HepG2 (cell line): ENCODE measurements around the gene C19orf85. TPM values are rescaled to one million over a fixed set of nuclear protein-coding genes. Genes with fewer than 3 reads are reported as not detected.

ENCODE experiments used
- ATAC-seq: fragments of 200-7000 bp; cut with Tn5 transposase; 3 replicates; pipeline ENCODE4 v1.9.1; 2020; ENCODE audit warnings: mild to moderate bottlenecking, moderate library complexity
- BruUV-seq: library from RNA; stranded (reverse); fragments of 400-500 nt; replicated peaks from 2 replicates; lab custom pipeline; 2021; lab: Mats Ljungman, UMichigan
- CTCF ChIA-PET: fragments of 300-600 bp; formaldehyde crosslinking; extraction: SDS; loops from one replicate; lab custom pipeline; 2021; ENCODE audit warnings: low total read pairs, inconsistent platforms, low intra/inter-chr PET ratio; lab: Yijun Ruan, JAX
- POLR2A ChIA-PET: fragments of 350-600 bp; sonication (Branson Sonifier 250); formaldehyde crosslinking; loops from one replicate; lab custom pipeline; 2020; ENCODE audit warnings: antibody characterized with exemption, inconsistent platforms; lab: Yijun Ruan, JAX
- DNase-seq: peaks from one replicate; pipeline ENCODE4 v3.0.0-alpha.2; 2015; ENCODE audit warnings: low spot score
- FAIRE-seq: peaks from 3 replicates; lab custom pipeline; 2011; peaks lifted over from hg19 to GRCh38; lab: Jason Lieb, UNC
- H2AFZ ChIP-seq: one replicate; pipeline ENCODE4 v1.6.1; 2011; ENCODE audit warnings: low read length, inconsistent platforms
- H3K27ac ChIP-seq: fragments of 300-600 bp; 3 replicates; pipeline ENCODE4 v1.8.0; 2011; ENCODE audit warnings: mixed run types, mild to moderate bottlenecking, mixed read lengths, low read length, inconsistent platforms; ENCODE audit not compliant: insufficient read depth; ENCODE audit errors: extremely low read length
- H3K27me3 ChIP-seq, 2 experiments: fragments of 200-600 bp in 1 of 2; 2 replicates in 1 of 2; 3 replicates in 1 of 2; pipeline versions ENCODE4 v1.6.0 to v1.8.0; 2011; ENCODE audit warnings: low read length in 2 of 2, mild to moderate bottlenecking in 2 of 2, moderate library complexity in 2 of 2, inconsistent platforms in 1 of 2; ENCODE audit not compliant: insufficient read depth in 2 of 2, control insufficient read depth in 1 of 2
- H3K36me3 ChIP-seq, 2 experiments: fragments of 200-600 bp in 1 of 2; replicated peaks in 1 of 2; 2 replicates in 1 of 2; 3 replicates in 1 of 2; pipeline versions ENCODE4 v1.5.1 to v1.8.0; 2011; ENCODE audit warnings: low read length in 2 of 2, inconsistent platforms in 1 of 2; ENCODE audit not compliant: insufficient read depth in 2 of 2, control insufficient read depth in 1 of 2
- H3K4me1 ChIP-seq: 2 replicates; pipeline ENCODE4 v1.5.1; 2012; ENCODE audit warnings: low read length, inconsistent platforms; ENCODE audit not compliant: insufficient read depth
- H3K4me2 ChIP-seq: 2 replicates; pipeline ENCODE4 v1.6.0; 2011; ENCODE audit warnings: low read depth, low read length, inconsistent platforms
- H3K4me3 ChIP-seq, 3 experiments: fragments of 200-600 bp in 1 of 3; sonication (generic), shearing (Covaris generic) in 1 of 3; replicated peaks in 1 of 3; 2 replicates each; pipeline ENCODE4 v1.5.1; 2011 to 2016; ENCODE audit warnings: low read length in 3 of 3, inconsistent platforms in 2 of 3, low read depth in 2 of 3, mild to moderate bottlenecking in 2 of 3, control low read depth in 1 of 3, mixed read lengths in 1 of 3; ENCODE audit not compliant: insufficient read depth in 1 of 3
- H3K79me2 ChIP-seq: one replicate; pipeline ENCODE4 v1.6.1; 2011; ENCODE audit warnings: low read length, inconsistent platforms; ENCODE audit not compliant: insufficient read depth
- H3K9ac ChIP-seq: 2 replicates; pipeline ENCODE4 v1.6.0; 2011; ENCODE audit warnings: mild to moderate bottlenecking, low read depth, low read length, inconsistent platforms; ENCODE audit not compliant: insufficient read depth
- H3K9me3 ChIP-seq: 2 replicates; pipeline ENCODE4 v1.5.1; 2012; ENCODE audit warnings: mild to moderate bottlenecking, low read length
- H4K20me1 ChIP-seq: 2 replicates; pipeline ENCODE4 v1.6.0; 2011; ENCODE audit warnings: inconsistent platforms, mild to moderate bottlenecking, low read length, moderate library complexity; ENCODE audit not compliant: insufficient read depth
- HDAC6 ChIP-seq: fragments of 200-600 bp; sonication (generic); IDR thresholded peaks from 2 replicates; pipeline ENCODE4 v1.7.0; 2017; ENCODE audit warnings: mild to moderate bottlenecking, antibody characterized with exemption, low read length, low read depth
- PAF1 ChIP-seq: IDR thresholded peaks from 2 replicates; pipeline ENCODE4 v1.6.1; 2016; ENCODE audit warnings: missing genetic modification reagents, missing compliant biosample characterization
- ZBTB49 ChIP-seq: sonication (generic); formaldehyde crosslinking; IDR thresholded peaks from 2 replicates; pipeline ENCODE4 v1.4.0; 2020; ENCODE audit warnings: missing genetic modification reagents, borderline replicate concordance
- ZNF12 ChIP-seq: sonication (generic); formaldehyde crosslinking; IDR thresholded peaks from 2 replicates; pipeline ENCODE4 v1.5.0; 2020; ENCODE audit warnings: missing genetic modification reagents
- ZNF768 ChIP-seq: sonication (generic); formaldehyde crosslinking; IDR thresholded peaks from 2 replicates; pipeline ENCODE4 v1.4.0; 2020; ENCODE audit warnings: missing genetic modification reagents
- WGBS: methylation state at CpG from one replicate; pipeline ENCODE4 v1.1.6; 2017; ENCODE audit warnings: low lambda C conversion rate; 5-methylcytosine and 5-hydroxymethylcytosine counted together
- in situ Hi-C: cut with HindIII; loops from 2 replicates; pipeline ENCODE4 v1.10.0; 2017; ENCODE audit warnings: low pct_unique_long_range_greater_than_20kb; ENCODE audit not compliant: extremely low pct_ligation_motif_present
- intact Hi-C: fragments of 100-400 bp; cut with micrococcal nuclease; formaldehyde crosslinking; loops from one replicate; pipeline ENCODE4 v1.10.0; 2022; ENCODE audit not compliant: unreplicated experiment
- polyA plus RNA-seq, 8 experiments: library from polyadenylated mRNA; depleted of rRNA in 3 of 8; stranded (reverse) in 7 of 8; unstranded in 1 of 8; fragments of >200 nt; fragmentation: Illumina TruSeq in 4 of 8; extraction: Trizol in 4 of 8; gene quantifications; 2 replicates each; pipeline versions ENCODE4 v1.2.1 to v1.2.3, GENCODE V29; 2011 to 2016; ENCODE audit warnings: low read depth in 4 of 8, missing spikeins in 1 of 8, mixed read lengths in 1 of 8; ENCODE audit not compliant: insufficient read depth in 1 of 8
- total RNA-seq, 5 experiments: library from RNA; depleted of rRNA; stranded (reverse); fragments of >200 nt; fragmentation: Illumina TruSeq; extraction: Trizol; gene quantifications; 2 replicates each; pipeline ENCODE4 v1.2.3, GENCODE V29; 2016; ENCODE audit warnings: low read depth in 1 of 5

C19orf85 gene
- total and polyA plus RNA-seq, 2 of the 13 experiments (the other 11 are each of a cell fraction or from before 2014, with no cell fraction given) = not detected

GRCh38 chr19:55426042-55426441 is 38.5 kb downstream of the C19orf85 start (continued):
- TF ChIP-seq ZNF768 (no peak), ZBTB49 (CRISPR knock-in tag) (no peak)

- DNase-seq = no peak
- Histone ChIP-seq H3K9me3 (no peaks in the 10 kb centered on the region), H3K27me3 (peaks cover 0 to 26% of the 10 kb centered on the region in 2 experiments; a peak in 1 of 5 replicates), H3K27ac (no peak overlapping the region), H2AFZ (no peak overlapping the region), H3K4me1 (no peaks in the 10 kb centered on the region), H3K9ac (no peak overlapping the region), H3K36me3 (no peaks in the 10 kb centered on the region), H3K79me2 (no peaks in the 10 kb centered on the region), H4K20me1 (no peaks in the 10 kb centered on the region), H3K4me2 (no peak overlapping the region), H3K4me3 (no peak overlapping the region)
- TF ChIP-seq HDAC6 (no peak), PAF1 (CRISPR knock-in tag) (no peak), ZNF12 (CRISPR knock-in tag) (peak; percentile 97)
- ATAC-seq = no peak
- ChIA-PET CTCF (no interaction called here), POLR2A (interaction anchor here (1.0 kb wide), 1 partner anchor 218 kb away, joined by 4 read pairs; no protein-coding TSS in a partner anchor)
- no TSS peak for BruUV-seq
- no peak for FAIRE-seq
- intact Hi-C loops = no loop called here
- WGBS = 0% methylated on average over 1 of the region's 3 CpGs
- in situ Hi-C loops = no loop called here
Observed at GRCh38 chr19:55424518-55424917, 40.0 kb downstream of the C19orf85 start.
